Lung (tissue), 12 donors: ENCODE data around the gene NDUFA7. TPM values are rescaled to one million over a fixed set of nuclear protein-coding genes. Genes with fewer than 3 reads are reported as not detected.

Experiments
- ATAC-seq: fragments of 200-7000 bp; cut with Tn5 transposase; one replicate; pipeline ENCODE4 v1.9.1; 2020; ENCODE audit warnings: moderate number of reproducible peaks; ENCODE audit not compliant: insufficient read depth, low FRiP score
- DNase-seq, 3 donors: peaks; one replicate each; pipeline ENCODE4 v3.0.0-alpha.2; 2013 to 2017
- H3K27ac ChIP-seq, 2 donors: one replicate each; pipeline ENCODE4 v1.5.1; 2013; ENCODE audit warnings: mild to moderate bottlenecking in 2 of 2, moderate library complexity in 2 of 2, control low read depth in 1 of 2, inconsistent platforms in 1 of 2, low read depth in 1 of 2, low read length in 1 of 2
- H3K27me3 ChIP-seq, 3 donors: one replicate each; pipeline ENCODE4 v1.5.1; 2013; ENCODE audit warnings: low read length in 2 of 3; ENCODE audit not compliant: control insufficient read depth in 3 of 3, insufficient read depth in 3 of 3
- H3K36me3 ChIP-seq, 4 donors: one replicate each; pipeline ENCODE4 v1.5.1; 2013; ENCODE audit warnings: low read length in 4 of 4, mild to moderate bottlenecking in 1 of 4, moderate library complexity in 1 of 4; ENCODE audit not compliant: control insufficient read depth in 4 of 4, insufficient read depth in 4 of 4
- H3K4me1 ChIP-seq, 5 donors: one replicate each; pipeline ENCODE4 v1.5.1; 2013; ENCODE audit warnings: low read length in 5 of 5, mild to moderate bottlenecking in 2 of 5, moderate library complexity in 1 of 5; ENCODE audit not compliant: control insufficient read depth in 5 of 5, insufficient read depth in 5 of 5
- H3K4me3 ChIP-seq: one replicate; pipeline ENCODE4 v1.5.1; 2013; ENCODE audit warnings: mild to moderate bottlenecking, control low read depth, moderate library complexity
- H3K9ac ChIP-seq, 2 donors: one replicate each; pipeline ENCODE4 v1.5.1; 2013; ENCODE audit warnings: low read length in 2 of 2, control low read depth in 1 of 2; ENCODE audit not compliant: insufficient read depth in 1 of 2
- H3K9me3 ChIP-seq, 4 donors: one replicate each; pipeline ENCODE4 v1.5.1; 2013; ENCODE audit warnings: low read length in 3 of 4, mild to moderate bottlenecking in 1 of 4, moderate library complexity in 1 of 4; ENCODE audit not compliant: control insufficient read depth in 4 of 4, insufficient read depth in 3 of 4
- WGBS, 2 donors: extraction: QIAGEN DNeasy Blood & Tissue Kit; methylation state at CpG; one replicate each; pipeline ENCODE4 v1.1.7; 2013; 5-methylcytosine and 5-hydroxymethylcytosine counted together
- polyA plus RNA-seq, 2 donors: library from polyadenylated mRNA; stranded (reverse); fragments of 200-250 nt; gene quantifications; one replicate each; pipeline ENCODE4 v1.2.1, GENCODE V29; 2013
- total RNA-seq, 2 donors: library from RNA; depleted of rRNA in 1 of 2; stranded (reverse); fragments of >200 nt in 1 of 2; gene quantifications; one replicate each; pipeline ENCODE4 v1.2.1, GENCODE V29; 2014 to 2021
- TF ChIP-seq, protein P1 (sequence below): IDR thresholded peaks from 2 replicates; pipeline ENCODE4 v1.5.1; 2012; ENCODE audit warnings: mild to moderate bottlenecking; ENCODE audit errors: control extremely low read depth, extremely low read depth
- donor health status: control.
- donor health status: control.
- donor health status: Bipolar disorder and iron deficiency.
- donor health status: healthy.
- donor health status: DM: yes; HTN: yes; CAD: no.

NDUFA7 gene
- total and polyA plus RNA-seq, 4 donors, result 10.6 to 239 (median 86.8) TPM

DNA sequence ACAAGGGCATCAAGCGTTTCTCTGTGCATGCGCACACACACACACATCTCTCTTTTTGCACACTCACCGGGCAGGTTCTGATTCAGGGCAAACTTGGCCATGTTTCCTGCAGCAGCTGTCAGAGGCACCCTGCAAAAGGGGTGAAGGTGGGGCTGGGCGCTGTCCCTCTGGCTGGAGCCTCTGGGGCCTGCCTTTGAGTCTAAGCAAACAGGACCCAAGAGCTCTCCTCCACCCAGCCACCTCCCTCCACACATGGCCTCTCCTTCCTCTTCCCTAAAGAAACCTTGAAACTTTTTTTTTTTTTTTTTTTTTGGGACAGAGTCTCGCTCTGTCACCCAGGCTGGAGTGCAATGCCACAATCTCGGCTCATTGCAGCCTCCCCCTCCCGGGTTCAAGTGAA lies 16.6 kb upstream of the NDUFA7 start:
- Histone ChIP-seq H3K4me3 (no peak overlapping the region), H3K4me1 (peaks cover 0 to 16% (median 12%) of the 10 kb centered on the region in 5 donors), H3K9ac (no peak overlapping the region), H3K36me3 (peaks cover 0 to 13% (median 0%) of the 10 kb centered on the region in 4 donors), H3K9me3 (no peaks in the 10 kb centered on the region), H3K27ac (no peak overlapping the region), H3K27me3 (peaks cover 0 to 40% (median 34%) of the 10 kb centered on the region in 3 donors)
- 74 to 77% methylated on average over 6 to 7 of the region's 7 CpGs for WGBS, 2 donors
- DNase-seq (no peak), ATAC-seq (no peak)
- TF ChIP-seq, protein P1, sequence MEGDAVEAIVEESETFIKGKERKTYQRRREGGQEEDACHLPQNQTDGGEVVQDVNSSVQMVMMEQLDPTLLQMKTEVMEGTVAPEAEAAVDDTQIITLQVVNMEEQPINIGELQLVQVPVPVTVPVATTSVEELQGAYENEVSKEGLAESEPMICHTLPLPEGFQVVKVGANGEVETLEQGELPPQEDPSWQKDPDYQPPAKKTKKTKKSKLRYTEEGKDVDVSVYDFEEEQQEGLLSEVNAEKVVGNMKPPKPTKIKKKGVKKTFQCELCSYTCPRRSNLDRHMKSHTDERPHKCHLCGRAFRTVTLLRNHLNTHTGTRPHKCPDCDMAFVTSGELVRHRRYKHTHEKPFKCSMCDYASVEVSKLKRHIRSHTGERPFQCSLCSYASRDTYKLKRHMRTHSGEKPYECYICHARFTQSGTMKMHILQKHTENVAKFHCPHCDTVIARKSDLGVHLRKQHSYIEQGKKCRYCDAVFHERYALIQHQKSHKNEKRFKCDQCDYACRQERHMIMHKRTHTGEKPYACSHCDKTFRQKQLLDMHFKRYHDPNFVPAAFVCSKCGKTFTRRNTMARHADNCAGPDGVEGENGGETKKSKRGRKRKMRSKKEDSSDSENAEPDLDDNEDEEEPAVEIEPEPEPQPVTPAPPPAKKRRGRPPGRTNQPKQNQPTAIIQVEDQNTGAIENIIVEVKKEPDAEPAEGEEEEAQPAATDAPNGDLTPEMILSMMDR, result no peak

DNA sequence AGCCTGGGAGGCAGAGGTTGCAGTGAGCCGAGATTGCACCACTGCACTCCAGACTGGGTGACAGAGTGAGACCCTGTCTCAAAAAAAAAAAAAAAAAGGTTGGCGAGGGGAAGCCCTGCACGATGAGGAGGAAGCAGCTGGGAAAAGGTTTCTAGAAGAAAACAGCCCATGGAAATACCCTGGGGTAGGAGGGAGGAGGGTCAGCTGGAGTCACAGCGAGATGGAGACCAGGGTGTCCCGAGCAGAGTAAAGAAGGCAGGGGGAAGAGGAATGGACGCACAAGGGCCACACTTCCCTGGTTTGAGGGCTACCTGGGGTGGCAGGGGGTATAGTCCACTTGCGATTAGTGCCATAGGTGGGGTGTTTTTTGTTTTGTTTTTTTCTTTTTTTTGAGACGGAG lies 15.5 kb upstream of the NDUFA7 start:
- ATAC-seq, result no peak
- H3K27ac ChIP-seq, result no peak overlapping the region
- TF ChIP-seq, protein P1, result no peak

DNA sequence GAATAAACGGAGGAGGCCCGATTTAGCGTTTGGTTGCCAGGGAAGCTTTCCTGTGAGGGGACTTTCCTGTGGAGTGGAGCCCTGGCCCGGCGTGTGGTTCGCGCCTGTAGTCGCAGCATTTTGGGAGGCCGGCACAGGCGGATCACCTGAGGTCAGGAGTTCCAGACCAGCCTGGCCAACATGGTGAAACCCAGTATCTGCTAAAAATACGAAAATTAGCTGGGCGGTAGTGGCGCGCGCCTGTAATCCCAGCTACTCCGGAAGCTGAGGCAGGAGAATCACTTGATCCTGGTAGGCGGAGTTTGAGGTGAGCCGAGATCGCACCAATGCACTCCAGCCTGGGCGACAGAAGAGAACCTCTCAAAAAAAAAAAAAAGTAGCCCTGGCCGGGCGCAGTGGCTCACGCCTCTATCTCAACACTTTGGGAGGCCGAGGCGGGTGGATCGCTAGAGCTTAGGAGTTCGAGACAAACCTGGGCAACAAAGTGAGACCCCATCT lies 14.9 kb upstream of the NDUFA7 start:
- Histone ChIP-seq H3K36me3 (peaks cover 0 to 18% (median 0%) of the 10 kb centered on the region in 4 donors), H3K4me3 (no peak overlapping the region), H3K9me3 (no peaks in the 10 kb centered on the region), H3K27me3 (peaks cover 0 to 49% (median 36%) of the 10 kb centered on the region in 3 donors), H3K9ac (no peak overlapping the region), H3K27ac (peak overlapping the region in 1 of 2 donors; percentile 60), H3K4me1 (peaks cover 0 to 14% (median 5%) of the 10 kb centered on the region in 5 donors)
- 32 to 36% methylated on average over 27 of the region's 27 CpGs for WGBS, 2 donors
- TF ChIP-seq, protein P1, result no peak
- DNase-seq, result no peak
- ATAC-seq, result no peak

More for the DNA sequence above, 15.5 kb upstream of the NDUFA7 start:
- H3K4me3 ChIP-seq, result no peak overlapping the region
- H3K36me3 ChIP-seq, result peaks cover 0 to 13% (median 0%) of the 10 kb centered on the region in 4 donors
- no peaks in the 10 kb centered on the region for H3K9me3 ChIP-seq
- DNase-seq, result no peak
- H3K27me3 ChIP-seq, result peaks cover 0 to 43% (median 36%) of the 10 kb centered on the region in 3 donors
- 44 to 51% methylated on average over 8 of the region's 8 CpGs for WGBS, 2 donors
- peaks cover 0 to 16% (median 9%) of the 10 kb centered on the region in 5 donors for H3K4me1 ChIP-seq
- no peak overlapping the region for H3K9ac ChIP-seq
